Peyer's patch (tissue), 4 donors: ENCODE measurements around the gene ATP10A. TPM values are rescaled to one million over a fixed set of nuclear protein-coding genes. Genes with fewer than 3 reads are reported as not detected.

Experiments
- DNase-seq, 3 donors: peaks; one replicate each; pipeline ENCODE4 v3.0.0-alpha.2; 2017 to 2019
- H3K27ac ChIP-seq, 4 donors: fragments of 200-600 bp; sonication (generic); one replicate each; pipeline ENCODE4 v1.5.1; 2016 to 2019
- H3K27me3 ChIP-seq, 2 donors: fragments of 200-600 bp; sonication (generic); one replicate each; pipeline ENCODE4 v1.5.1; 2019
- H3K36me3 ChIP-seq, 3 donors: fragments of 200-600 bp; sonication (generic); one replicate each; pipeline ENCODE4 v1.5.1; 2016 to 2019
- H3K4me1 ChIP-seq, 4 donors: fragments of 200-600 bp; sonication (generic); one replicate each; pipeline ENCODE4 v1.5.1; 2016 to 2019
- H3K4me3 ChIP-seq, 4 donors: fragments of 200-600 bp; sonication (generic); 1 replicate in 3 of 4; 2 replicates in 1 of 4; pipeline ENCODE4 v1.5.1; 2016 to 2019; ENCODE audit warnings: mild to moderate bottlenecking in 1 of 4
- H3K9me3 ChIP-seq, 4 donors: fragments of 200-600 bp; sonication (generic); one replicate each; pipeline ENCODE4 v1.5.1; 2016 to 2019; ENCODE audit warnings: mild to moderate bottlenecking in 1 of 4
- POLR2A ChIP-seq, 2 donors: fragments of 450-650 bp; IDR thresholded peaks; one replicate each; pipeline ENCODE4 v1.5.1; 2017; ENCODE audit warnings: antibody characterized with exemption in 2 of 2, mild to moderate bottlenecking in 2 of 2, moderate library complexity in 2 of 2
- total RNA-seq, 4 donors: library from RNA; depleted of rRNA; stranded (reverse); fragments of >200 nt; gene quantifications; one replicate each; pipeline ENCODE4 v1.1.0, GENCODE V29; 2016
- TF ChIP-seq, protein P1 (sequence below), 6 experiments: fragments of 450-650 bp in 4 of 6; fragments of 200-600 bp in 2 of 6; sonication (generic) in 1 of 6; IDR thresholded peaks; one replicate each; pipeline ENCODE4 v1.5.1; 2017 to 2019; ENCODE audit warnings: antibody characterized with exemption in 6 of 6, mild to moderate bottlenecking in 3 of 6, moderate library complexity in 1 of 6

Gene ATP10A
- total RNA-seq, 4 donors from 2014 or later, result 1.6 to 7.4 (median 3.7) TPM

DNA sequence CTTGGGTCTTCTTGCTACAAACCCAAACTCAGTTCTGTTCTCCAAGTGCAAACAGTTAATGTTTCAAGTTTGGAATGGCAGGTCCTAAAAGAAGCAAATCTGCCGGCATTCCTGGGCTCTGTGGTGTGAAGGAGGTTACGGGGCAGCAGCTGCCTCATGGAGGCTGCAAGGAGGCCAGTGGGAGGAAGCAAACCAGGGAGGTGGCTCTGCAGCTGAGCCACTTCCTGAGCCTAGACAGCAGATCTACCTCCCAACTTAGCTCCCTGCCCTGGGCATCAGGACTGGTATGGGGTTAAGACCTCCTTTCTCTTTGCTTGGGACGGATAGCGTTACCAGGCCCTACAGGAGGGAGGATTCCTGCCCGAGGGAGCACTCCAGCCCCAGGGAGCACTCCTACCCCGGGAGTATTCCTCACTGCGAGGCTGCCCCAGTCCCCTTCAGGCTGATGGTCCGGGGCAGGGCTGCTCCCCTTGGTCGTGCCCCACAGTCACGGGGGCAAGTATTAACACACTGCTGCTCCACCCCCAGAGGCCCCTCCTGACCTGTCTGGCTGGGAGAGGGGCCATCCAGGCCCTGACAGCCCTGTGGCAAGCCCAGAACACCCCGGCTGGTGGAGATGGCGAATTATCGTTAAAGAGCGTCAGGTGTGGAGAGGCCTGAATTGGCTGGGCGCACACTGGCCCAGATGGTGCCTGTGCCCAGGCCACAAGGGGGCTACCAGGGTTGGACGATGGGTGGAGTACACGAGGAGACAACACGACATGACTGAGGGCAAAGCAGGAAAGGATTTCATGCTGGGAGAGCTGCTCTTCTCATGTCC, 129.9 kb downstream of the ATP10A start:
- H3K4me1 ChIP-seq, result no peaks in the 10 kb centered on the region
- DNase-seq, result peak in 1 of 3 donors; percentile 32
- no peak overlapping the region for H3K27ac ChIP-seq
- H3K27me3 ChIP-seq, result no peaks in the 10 kb centered on the region
- H3K9me3 ChIP-seq, result peaks cover 0 to 3% (median 1%) of the 10 kb centered on the region in 4 donors
- H3K36me3 ChIP-seq, result no peaks in the 10 kb centered on the region
- no peak overlapping the region for H3K4me3 ChIP-seq
- no peak for TF ChIP-seq POLR2A (IDR thresholded peaks at IDR 0.05)
- TF ChIP-seq, protein P1, sequence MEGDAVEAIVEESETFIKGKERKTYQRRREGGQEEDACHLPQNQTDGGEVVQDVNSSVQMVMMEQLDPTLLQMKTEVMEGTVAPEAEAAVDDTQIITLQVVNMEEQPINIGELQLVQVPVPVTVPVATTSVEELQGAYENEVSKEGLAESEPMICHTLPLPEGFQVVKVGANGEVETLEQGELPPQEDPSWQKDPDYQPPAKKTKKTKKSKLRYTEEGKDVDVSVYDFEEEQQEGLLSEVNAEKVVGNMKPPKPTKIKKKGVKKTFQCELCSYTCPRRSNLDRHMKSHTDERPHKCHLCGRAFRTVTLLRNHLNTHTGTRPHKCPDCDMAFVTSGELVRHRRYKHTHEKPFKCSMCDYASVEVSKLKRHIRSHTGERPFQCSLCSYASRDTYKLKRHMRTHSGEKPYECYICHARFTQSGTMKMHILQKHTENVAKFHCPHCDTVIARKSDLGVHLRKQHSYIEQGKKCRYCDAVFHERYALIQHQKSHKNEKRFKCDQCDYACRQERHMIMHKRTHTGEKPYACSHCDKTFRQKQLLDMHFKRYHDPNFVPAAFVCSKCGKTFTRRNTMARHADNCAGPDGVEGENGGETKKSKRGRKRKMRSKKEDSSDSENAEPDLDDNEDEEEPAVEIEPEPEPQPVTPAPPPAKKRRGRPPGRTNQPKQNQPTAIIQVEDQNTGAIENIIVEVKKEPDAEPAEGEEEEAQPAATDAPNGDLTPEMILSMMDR (IDR thresholded peaks at IDR 0.05), result no peak

DNA sequence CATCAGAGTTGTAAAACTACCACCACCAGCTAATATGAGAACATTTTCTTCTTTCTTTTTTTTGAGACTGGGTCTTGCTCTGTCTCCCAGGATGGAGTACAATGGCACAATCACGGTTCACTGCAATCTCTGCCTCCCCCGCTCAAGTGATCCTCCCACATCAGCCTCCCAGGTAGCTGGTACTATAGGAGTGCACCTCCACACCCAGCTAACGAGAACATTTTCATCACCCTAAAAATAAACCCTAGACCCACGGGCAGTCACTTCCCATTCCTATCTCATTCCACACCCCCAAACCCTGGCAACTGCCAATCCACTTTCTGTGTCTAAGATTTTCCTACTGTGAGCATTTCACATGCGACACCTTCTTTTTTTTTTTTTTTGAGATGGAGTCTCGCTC, 130.9 kb downstream of the ATP10A start:
- H3K4me1 ChIP-seq, result no peaks in the 10 kb centered on the region
- no peaks in the 10 kb centered on the region for H3K27me3 ChIP-seq
- peaks cover 0 to 3% (median 1%) of the 10 kb centered on the region in 4 donors for H3K9me3 ChIP-seq
- H3K36me3 ChIP-seq, result no peaks in the 10 kb centered on the region
- DNase-seq, result no peak
- TF ChIP-seq POLR2A (IDR thresholded peaks at IDR 0.05), result no peak
- TF ChIP-seq, protein P1 (IDR thresholded peaks at IDR 0.05), result no peak
- H3K4me3 ChIP-seq, result no peak overlapping the region
- H3K27ac ChIP-seq, result no peak overlapping the region

GRCh38 chr15:25731411-25731810, 131.7 kb downstream of the ATP10A start:
- no peaks in the 10 kb centered on the region for H3K36me3 ChIP-seq
- H3K4me1 ChIP-seq, result no peaks in the 10 kb centered on the region
- H3K4me3 ChIP-seq, result no peak overlapping the region
- no peak overlapping the region for H3K27ac ChIP-seq
- TF ChIP-seq, protein P1 (IDR thresholded peaks at IDR 0.05), result no peak
- TF ChIP-seq POLR2A (IDR thresholded peaks at IDR 0.05), result no peak
- DNase-seq, result no peak
- H3K27me3 ChIP-seq, result no peaks in the 10 kb centered on the region
- peaks cover 0 to 3% (median 1%) of the 10 kb centered on the region in 4 donors for H3K9me3 ChIP-seq

DNA sequence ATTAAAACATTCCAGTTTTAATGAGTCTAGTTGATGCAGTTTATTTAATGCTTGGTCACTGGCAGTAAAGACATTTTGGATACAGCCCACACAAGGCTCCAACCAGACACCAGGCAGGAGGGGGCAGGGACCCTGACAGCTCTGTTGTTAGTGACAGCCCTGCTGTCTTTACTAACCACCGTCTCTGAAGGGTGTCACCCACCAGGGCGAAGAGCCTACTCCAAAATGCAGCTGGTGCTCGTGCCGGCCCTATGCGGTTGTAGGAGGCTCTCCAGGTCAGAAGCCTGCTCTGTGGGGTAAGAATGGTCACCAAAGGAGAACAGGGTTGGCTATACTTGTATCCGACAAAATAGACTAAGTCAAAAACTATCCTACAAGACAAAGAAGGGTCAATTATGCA, 132.2 kb downstream of the ATP10A start:
- no peak for DNase-seq
- Histone ChIP-seq H3K9me3 (peaks cover 0 to 3% (median 1%) of the 10 kb centered on the region in 4 donors), H3K4me3 (no peak overlapping the region), H3K27me3 (no peaks in the 10 kb centered on the region), H3K4me1 (no peaks in the 10 kb centered on the region), H3K27ac (no peak overlapping the region), H3K36me3 (no peaks in the 10 kb centered on the region)
- TF ChIP-seq, protein P1 (IDR thresholded peaks at IDR 0.05), result no peak
- no peak for TF ChIP-seq POLR2A (IDR thresholded peaks at IDR 0.05)

- H3K27me3 ChIP-seq, result no peaks in the 10 kb centered on the region
- peak in 1 of 3 donors; percentile 19 for DNase-seq
- peaks cover 0 to 3% (median 1%) of the 10 kb centered on the region in 4 donors for H3K9me3 ChIP-seq
- no peaks in the 10 kb centered on the region for H3K4me1 ChIP-seq
- H3K4me3 ChIP-seq, result no peak overlapping the region
- TF ChIP-seq, protein P1 (IDR thresholded peaks at IDR 0.05), result no peak
- no peak for TF ChIP-seq POLR2A (IDR thresholded peaks at IDR 0.05)
- no peaks in the 10 kb centered on the region for H3K36me3 ChIP-seq
- no peak overlapping the region for H3K27ac ChIP-seq
These were observed 134.3 kb downstream of the ATP10A start for GRCh38 chr15:25728816-25729215.
